HG02973 (cell line): Measurements from ENCODE around the gene LRP8.

Source experiments
- ATAC-seq: cut with Tn5 transposase; IDR thresholded peaks from one replicate; pipeline ENCODE4 v1.9.1; 2021; ENCODE audit warnings: moderate library complexity; ENCODE audit not compliant: unreplicated experiment

The LRP8 gene

GRCh38 chr1:53267761-53268160, 60.1 kb downstream of the LRP8 start:
- no peak for ATAC-seq

- ATAC-seq = no peak
These were observed 61.8 kb downstream of the LRP8 start for GRCh38 chr1:53266038-53266437.

GRCh38 chr1:53265581-53265980, 62.3 kb downstream of the LRP8 start:
- ATAC-seq = no peak

- ATAC-seq = no peak
These were observed 63.8 kb downstream of the LRP8 start for GRCh38 chr1:53264048-53264447.

GRCh38 chr1:53262000-53262399, 65.9 kb downstream of the LRP8 start:
- ATAC-seq = no peak

- ATAC-seq = no peak
These were observed 67.1 kb downstream of the LRP8 start for GRCh38 chr1:53260631-53261247.

- no peak for ATAC-seq
These were observed 67.9 kb downstream of the LRP8 start for GRCh38 chr1:53259932-53260331.

GRCh38 chr1:53258216-53258615, 69.7 kb downstream of the LRP8 start:
- no peak for ATAC-seq

GRCh38 chr1:53257454-53258081, 70.3 kb downstream of the LRP8 start:
- ATAC-seq = no peak

GRCh38 chr1:53256511-53257453, 71.1 kb downstream of the LRP8 start:
- ATAC-seq = no peak

- no peak for ATAC-seq
These were observed 72.8 kb downstream of the LRP8 start for GRCh38 chr1:53255031-53255430.

GRCh38 chr1:53254011-53254640, 73.7 kb downstream of the LRP8 start:
- no peak for ATAC-seq

- no peak for ATAC-seq
These were observed 77.5 kb downstream of the LRP8 start for GRCh38 chr1:53250325-53250724.

- ATAC-seq = no peak
These were observed 78.2 kb downstream of the LRP8 start for GRCh38 chr1:53249706-53250105.

GRCh38 chr1:53246261-53247134, 81.4 kb downstream of the LRP8 start:
- ATAC-seq = no peak

GRCh38 chr1:53244141-53244540, 83.7 kb downstream of the LRP8 start:
- ATAC-seq = no peak

GRCh38 chr1:53242381-53242780, 85.5 kb downstream of the LRP8 start:
- ATAC-seq = no peak

- no peak for ATAC-seq
These were observed 86.0 kb downstream of the LRP8 start for GRCh38 chr1:53241828-53242227.

- ATAC-seq = peak; percentile 97
These were observed 89.4 kb downstream of the LRP8 start, which contains the start of gene MAGOH for GRCh38 chr1:53238197-53239155. Gene MAGOH (minus strand): TSS chr1:53238518. CDS start chr1:53238448, 70 bp downstream.
